HG03103 (cell line): ENCODE results near the gene ZNF615.
"Not testable (repeated sequence)": the region's sequence is repeated elsewhere in the genome, so short reads cannot be mapped to it uniquely, and the experiment has no call there.

Source experiments
- ATAC-seq: cut with Tn5 transposase; IDR thresholded peaks from one replicate; pipeline ENCODE4 v1.9.1; 2021; ENCODE audit warnings: low read depth; ENCODE audit not compliant: unreplicated experiment

The ZNF615 gene

DNA sequence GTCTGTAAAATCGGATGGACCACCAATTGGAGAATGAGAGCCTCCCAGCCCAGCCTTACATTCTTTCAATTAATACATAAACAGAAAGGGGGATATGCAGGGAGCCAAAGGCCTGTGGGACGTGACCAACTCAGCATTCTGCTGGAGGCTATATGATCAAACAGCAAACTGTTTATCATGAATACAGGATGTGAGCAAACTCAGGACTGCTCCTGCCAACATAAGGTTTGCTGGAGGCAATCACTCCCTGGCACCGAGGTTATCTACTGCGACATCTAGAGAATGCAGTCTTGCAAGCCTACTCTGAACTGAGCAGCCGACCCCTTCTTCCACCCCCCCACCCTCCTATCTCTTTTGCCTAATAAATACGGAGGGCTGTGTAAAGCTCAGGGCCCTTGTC, 27.1 kb downstream of the ZNF615 start:
- not testable (repeated sequence) for ATAC-seq

- ATAC-seq, result no peak
Measured at GRCh38 chr19:51980116-51980736, 27.8 kb downstream of the ZNF615 start.

- no peak for ATAC-seq
Measured at GRCh38 chr19:51978882-51979281, 29.1 kb downstream of the ZNF615 start.

- ATAC-seq, result no peak
Measured at GRCh38 chr19:51977346-51977745, 30.7 kb downstream of the ZNF615 start.

GRCh38 chr19:51976852-51977251, 31.2 kb downstream of the ZNF615 start:
- ATAC-seq, result no peak

DNA sequence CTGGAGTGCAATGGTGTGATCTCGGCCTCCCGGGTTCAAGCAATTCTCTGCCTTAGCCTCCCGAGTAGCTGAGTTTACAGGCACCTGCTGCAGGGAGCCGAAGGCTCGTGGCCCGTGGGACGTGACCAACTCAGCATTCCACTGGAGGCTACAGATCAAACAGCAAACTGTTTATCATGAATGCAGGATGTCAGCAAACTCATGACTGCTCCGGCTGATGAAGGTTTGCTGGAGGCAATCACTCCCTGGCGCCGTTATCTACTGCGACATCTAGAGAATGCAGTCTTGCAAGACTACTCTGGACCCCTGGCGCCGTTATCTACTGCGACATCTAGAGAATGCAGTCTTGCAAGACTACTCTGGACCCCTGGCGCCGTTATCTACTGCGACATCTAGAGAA, 32.2 kb downstream of the ZNF615 start:
- not testable (repeated sequence) for ATAC-seq

- no peak for ATAC-seq
Measured at GRCh38 chr19:51971624-51972023, 36.4 kb downstream of the ZNF615 start.

GRCh38 chr19:51970718-51971117, 37.3 kb downstream of the ZNF615 start:
- ATAC-seq, result no peak

DNA sequence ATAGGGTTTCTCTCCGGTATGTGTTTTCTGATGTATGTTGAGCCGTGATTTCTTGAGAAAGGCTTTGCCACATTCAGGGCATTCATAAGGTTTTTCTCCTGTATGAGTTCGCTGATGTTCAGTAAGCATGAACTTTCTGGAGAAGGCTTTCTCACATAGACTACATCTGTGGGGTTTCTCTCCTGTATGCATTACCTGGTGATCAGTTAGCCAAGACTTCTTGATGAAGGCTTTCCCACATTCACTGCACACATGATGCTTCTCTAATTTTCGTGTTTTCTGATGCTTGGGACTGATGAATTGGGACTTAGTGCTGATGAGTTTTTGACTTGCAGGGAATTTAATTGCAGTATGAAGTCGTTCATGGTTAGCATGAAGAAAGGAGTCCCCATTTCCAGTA, 42.4 kb downstream of the ZNF615 start:
- ATAC-seq, result no peak

GRCh38 chr19:51960621-51961233, 47.3 kb downstream of the ZNF615 start:
- not testable (repeated sequence) for ATAC-seq

GRCh38 chr19:51959791-51960190, 48.2 kb downstream of the ZNF615 start:
- ATAC-seq, result no peak

DNA sequence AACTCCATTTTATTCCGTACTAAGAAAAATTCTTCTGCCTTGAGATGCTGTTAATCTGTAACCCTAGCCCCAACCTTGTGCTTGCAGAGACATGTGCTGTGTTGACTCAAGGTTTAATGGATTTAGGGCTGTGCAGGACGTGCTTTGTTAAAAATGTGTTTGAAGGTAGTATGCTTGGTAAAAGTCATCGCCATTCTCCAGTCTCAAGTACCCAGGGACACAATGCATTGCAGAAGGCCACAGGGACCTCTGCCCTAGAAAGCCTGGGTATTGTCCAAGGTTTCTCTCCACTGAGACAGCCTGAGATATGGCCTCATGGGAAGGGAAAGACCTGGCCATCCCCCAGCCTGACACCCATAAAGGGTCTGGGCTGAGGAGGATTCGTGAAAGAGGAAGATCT, 50.2 kb downstream of the ZNF615 start:
- ATAC-seq, result not testable (repeated sequence)

DNA sequence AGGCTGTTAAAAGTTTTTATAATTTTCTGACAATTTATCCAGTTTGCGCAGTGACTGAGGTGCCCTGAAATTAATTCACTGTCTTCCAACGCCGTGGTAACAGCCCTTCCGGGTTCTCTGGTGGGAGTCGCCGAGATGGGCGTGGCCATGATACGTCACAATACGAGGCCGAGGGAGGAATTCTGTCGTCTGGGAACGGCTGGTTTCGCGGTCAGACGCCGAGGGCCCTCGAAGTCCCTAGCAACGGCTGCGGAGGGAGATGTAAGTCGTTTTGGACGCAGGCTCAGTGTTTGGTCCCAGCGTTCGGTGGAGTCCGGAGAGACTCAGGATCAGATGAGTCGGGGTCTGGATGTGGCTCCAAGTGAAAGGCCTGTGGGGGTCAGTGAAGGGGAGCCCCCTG, 59.0 kb downstream of the ZNF615 start:
- no peak for ATAC-seq

DNA sequence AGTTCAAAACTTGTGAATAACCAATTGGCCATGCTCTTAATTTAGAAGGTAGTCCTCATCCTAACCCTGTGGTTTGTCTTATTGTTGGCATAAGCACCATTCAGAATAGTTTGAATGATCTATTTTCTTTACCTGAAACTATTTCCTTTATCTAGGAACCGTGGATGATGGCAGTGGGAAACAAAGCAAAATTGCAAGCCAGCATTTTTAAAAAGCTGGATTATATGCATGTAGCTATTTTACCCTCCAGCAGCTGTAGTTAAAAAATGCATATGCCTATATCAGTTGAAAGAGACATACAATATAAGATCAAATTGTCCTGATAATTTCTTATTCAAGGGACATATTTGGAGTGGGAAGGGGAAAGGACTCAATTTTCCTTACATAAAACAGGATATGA, 61.4 kb downstream of the ZNF615 start:
- no peak for ATAC-seq

DNA sequence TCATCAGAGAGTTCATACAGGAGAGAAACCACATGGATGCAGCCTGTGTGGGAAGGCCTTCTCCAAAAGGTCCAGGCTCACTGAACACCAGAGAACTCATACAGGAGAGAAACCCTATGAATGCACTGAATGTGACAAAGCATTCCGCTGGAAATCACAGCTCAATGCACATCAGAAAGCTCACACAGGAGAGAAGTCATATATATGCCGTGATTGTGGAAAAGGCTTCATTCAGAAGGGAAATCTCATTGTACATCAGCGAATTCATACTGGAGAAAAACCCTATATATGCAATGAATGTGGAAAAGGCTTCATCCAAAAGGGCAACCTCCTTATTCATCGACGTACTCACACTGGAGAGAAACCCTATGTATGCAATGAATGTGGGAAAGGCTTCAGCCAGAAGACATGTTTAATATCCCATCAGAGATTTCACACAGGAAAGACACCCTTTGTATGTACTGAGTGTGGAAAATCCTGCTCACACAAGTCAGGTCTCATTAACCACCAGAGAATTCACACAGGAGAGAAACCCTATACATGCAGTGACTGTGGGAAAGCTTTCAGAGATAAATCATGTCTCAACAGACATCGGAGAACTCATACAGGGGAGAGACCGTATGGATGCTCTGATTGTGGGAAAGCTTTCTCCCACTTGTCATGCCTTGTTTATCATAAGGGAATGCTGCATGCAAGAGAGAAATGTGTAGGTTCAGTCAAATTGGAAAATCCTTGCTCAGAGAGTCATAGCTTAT, 63.0 kb downstream of the ZNF615 start:
- no peak for ATAC-seq
